Activated CD8-positive, alpha-beta memory T cell treated with anti-CD3 and anti-CD28 coated beads for 24 hours (primary cell): ENCODE results near the gene ATM.
"Not testable (repeated sequence)": the region's sequence is repeated elsewhere in the genome, so short reads cannot be mapped to it uniquely, and the experiment has no call there.

Experiments
- DNase-seq: peaks from one replicate; pipeline ENCODE4 v3.0.0-alpha.2; 2020

The ATM gene

DNA sequence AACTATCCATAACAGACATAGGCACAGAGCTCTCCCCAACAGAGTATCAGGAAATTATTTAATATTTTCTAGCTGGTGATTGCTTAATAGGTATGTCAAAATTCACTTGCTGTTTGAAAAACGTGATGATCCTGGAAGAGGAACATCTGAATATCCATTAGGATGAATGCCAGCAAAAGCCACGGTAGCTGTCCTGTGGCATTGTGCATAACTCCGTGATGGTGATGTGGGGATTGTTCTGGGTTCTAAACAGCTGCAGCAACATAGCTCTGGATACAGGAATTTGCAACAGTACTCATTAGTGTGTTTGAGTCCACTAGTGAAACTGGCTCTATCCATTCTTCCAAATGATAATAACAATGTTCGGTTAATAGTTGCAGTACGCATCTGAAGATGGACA is 165.7 kb downstream of the ATM start:
- DNase-seq = no peak

DNA sequence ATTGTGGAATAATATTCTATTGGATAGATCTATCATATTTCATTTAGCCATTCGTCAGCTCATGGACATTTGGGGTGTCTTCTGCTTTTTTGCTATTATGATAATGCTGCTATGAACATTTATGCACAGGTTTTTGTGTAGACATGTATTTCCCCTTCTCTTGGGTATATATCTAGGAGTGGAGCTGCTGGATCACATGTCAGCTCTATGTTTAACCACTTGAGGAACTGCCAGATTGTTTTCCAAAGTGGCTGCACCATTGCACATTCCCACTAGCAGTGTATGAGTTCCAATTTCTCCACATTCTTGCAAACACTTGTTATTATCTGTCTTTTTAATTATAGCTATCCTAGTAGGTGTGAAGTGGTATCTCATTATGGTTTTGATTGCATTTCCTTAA is 169.5 kb downstream of the ATM start:
- no peak for DNase-seq

DNA sequence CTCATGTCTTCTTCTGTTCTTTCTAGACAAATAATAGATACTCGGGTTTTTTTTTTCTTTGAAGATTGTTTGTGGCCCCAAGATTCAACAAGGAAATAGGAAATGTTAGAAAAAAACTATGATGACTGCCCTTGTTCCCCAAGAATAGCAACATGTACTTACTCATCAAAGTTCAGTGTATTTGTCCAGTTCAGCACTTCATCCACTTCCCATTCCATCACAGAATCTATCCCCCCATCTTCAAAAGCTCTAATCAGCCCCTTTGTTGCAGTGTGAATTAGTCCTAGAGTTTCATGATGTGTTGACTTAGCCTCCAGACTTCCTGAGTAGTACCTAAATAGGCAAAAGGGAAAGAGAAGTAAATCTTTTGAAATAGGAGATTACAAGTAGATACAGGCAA is 170.2 kb downstream of the ATM start:
- DNase-seq = no peak

DNA sequence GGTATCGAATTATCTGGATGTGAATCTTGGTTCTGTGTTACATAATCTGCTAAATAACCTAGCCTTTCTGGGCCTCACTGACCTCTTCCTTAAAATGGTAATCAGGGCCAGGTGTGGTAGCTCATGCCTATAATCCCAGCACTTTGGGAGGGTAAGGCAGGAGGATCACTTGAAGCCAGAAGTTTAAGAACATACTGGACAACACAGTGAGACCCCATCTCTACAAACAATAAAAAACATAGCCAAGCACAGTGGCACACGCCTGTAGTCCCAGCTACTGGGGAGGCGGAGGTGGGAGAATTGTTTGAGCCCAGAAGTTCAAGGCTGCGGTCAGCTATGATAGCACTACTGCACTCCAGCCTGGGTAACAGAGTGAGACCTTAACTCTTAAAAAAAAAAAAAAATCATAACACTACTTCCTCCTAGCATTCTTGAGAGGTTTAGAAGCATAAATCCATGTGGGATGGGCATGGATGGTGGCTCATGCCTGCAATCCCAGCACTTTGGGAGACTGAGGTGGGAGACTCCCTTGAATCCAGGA is 171.9 kb downstream of the ATM start:
- DNase-seq = no peak

DNA sequence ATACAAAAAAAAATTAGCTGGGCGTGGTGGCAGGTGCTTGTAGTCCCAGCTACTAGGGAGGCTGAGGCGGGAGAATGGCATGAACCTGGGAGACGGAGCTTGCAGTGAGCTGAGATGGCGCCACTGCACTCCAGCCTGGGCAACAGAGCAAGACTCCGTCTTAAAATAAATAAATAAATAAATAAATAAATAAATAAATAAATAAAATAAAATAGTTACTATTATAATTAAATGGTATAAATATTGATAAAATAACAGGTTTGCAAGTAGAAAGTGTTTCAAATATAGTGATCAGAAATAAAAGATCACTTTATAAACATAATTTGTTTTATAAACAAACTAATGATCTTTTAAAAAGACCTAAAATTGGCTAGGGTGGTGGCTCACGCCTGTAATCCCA is 173.8 kb downstream of the ATM start:
- DNase-seq = not testable (repeated sequence)

DNA sequence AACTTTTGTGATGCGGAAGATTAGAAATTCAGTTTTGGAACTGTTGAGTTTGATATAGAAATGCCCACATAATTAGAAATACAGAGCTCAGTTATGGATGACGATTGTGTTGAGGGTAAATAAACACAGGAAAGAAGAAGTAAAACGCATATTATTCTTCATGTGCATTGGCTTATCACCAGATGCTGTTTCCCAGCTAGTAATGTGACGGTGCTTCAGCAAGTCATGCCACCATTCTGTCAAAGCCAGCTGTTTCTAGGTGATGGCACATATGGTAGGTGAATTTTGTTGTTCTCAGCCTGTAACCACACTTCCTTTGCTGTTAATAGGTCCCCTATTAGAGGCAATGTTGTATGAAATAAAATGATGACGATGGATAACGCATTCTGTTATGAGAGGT is 175.6 kb downstream of the ATM start:
- no peak for DNase-seq

DNA sequence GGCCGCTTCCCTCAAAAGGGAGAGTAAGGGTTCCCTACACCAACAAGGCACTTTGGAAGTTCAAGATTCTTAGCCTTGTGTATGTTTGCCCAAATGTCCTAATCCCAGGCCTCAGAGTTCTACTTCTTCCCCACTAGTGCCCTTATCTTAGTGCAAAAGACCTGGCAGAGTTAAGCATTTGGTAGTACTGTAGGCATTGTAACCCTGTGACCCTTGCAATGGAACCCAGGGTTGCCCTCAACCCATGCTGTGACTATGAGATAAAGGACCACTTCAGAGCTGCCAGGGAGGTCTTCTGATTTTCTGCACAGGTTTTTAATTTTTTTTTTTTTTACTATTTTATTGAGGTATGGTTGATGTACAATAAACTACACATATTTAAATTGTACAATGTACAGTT is 179.4 kb downstream of the ATM start:
- DNase-seq = no peak

DNA sequence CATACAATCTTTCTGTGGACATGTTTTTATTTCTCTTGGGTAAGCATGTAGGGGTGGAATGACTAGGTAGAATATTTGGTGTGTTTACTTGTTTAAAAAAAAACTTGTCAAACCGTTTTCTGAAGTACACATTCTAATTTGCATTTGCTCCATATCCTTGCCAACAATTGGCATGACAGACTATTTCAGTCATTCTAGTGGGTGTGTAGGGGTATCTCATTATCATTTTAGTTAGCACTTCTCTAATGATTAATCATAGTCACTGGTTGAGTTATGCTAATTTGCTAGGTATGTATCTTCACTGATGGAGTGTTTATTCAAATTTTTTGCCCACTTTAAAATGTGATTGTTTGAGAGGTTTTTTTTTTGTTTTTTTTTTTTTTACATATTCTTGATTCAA is 180.2 kb downstream of the ATM start:
- DNase-seq = no peak

DNA sequence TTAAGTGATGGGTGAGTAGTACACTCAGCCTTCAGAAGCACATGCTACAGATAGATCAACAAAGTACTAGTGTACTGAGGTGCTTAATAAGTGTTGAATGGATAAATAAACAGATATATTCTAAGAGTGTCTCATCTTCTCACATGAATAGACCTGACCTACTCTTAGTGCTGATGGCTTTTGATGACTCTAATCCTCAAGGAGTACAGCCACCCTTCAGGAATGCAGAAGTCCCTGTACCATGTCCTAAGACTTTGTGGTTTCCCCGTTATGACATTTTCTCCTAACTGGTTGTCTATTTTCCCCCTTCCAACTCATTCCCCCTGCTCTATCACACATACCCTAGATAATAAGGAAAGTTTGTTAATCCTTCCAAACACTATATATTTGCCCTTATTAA is 182.8 kb downstream of the ATM start:
- no peak for DNase-seq

DNA sequence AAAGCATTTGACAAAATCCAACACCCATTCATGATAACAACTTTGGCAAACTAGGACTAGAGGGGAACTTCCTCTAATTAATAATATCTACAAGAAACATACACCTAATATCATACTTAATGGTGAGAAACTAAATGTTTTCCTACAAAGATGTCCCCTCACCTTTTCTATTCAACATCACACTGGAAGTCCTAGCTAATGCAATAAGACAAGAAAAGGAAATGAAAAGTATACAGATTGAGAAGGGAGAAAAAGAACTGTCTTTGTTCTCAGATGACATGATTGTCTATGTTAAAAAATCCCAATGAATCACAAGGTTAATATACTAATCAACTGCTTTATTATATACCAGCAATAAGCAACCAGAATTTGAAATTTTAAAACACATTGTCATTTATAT is 192.1 kb downstream of the ATM start:
- DNase-seq = no peak

DNA sequence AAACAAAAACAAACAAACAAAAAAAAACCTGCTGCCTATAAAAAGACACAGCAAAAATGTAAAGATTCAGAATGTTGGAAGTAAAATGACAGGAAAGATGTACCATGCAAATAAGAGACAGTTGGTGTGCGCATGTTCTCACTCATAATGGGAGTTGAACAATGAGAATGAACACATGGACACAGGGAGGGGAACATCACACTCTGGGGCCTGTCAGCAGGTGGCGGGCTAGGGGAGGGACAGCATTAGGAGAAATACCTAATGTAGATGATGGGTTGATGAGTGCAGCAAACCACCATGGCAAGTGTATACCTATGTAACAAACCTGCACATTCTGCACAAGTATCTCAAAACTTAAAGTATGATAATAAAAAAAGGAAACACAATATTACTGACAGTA is 194.7 kb downstream of the ATM start:
- not testable (repeated sequence) for DNase-seq
